Activated naive CD4-positive, alpha-beta T cell treated with anti-CD3 and anti-CD28 coated beads for 36 hours (primary cell): ENCODE results near the gene KIAA1217. TPM values are rescaled to one million over a fixed set of nuclear protein-coding genes. Genes with fewer than 3 reads are reported as not detected.

Source experiments
- CTCF ChIA-PET: fragments of 350-600 bp; sonication (Branson Sonifier 250); formaldehyde crosslinking; loops from one replicate; lab custom pipeline; 2021; ENCODE audit warnings: antibody characterized with exemption; lab: Charles Lee
- DNase-seq: peaks from one replicate; pipeline ENCODE4 v3.0.0-alpha.2; 2020
- H3K27ac Mint-ChIP-seq: one replicate; pipeline ENCODE4 v1.8.0; 2021; ENCODE audit warnings: mild to moderate bottlenecking, mixed read lengths
- H3K27me3 Mint-ChIP-seq: one replicate; pipeline ENCODE4 v1.8.0; 2021; ENCODE audit warnings: low read depth, mixed read lengths
- H3K36me3 Mint-ChIP-seq: one replicate; pipeline ENCODE4 v1.8.0; 2021; ENCODE audit warnings: low read depth, mixed read lengths
- H3K4me1 Mint-ChIP-seq: one replicate; pipeline ENCODE4 v1.8.0; 2021; ENCODE audit warnings: low read depth, mixed read lengths
- H3K4me3 Mint-ChIP-seq: one replicate; pipeline ENCODE4 v1.8.0; 2021; ENCODE audit warnings: mild to moderate bottlenecking, moderate library complexity, mixed read lengths
- H3K9me3 Mint-ChIP-seq: one replicate; pipeline ENCODE4 v1.8.0; 2021; ENCODE audit warnings: mixed read lengths
- intact Hi-C: fragments of 100-400 bp; cut with micrococcal nuclease; formaldehyde crosslinking; loops from one replicate; pipeline ENCODE4 v1.15.1; 2023
- total RNA-seq, 2 experiments: library from RNA; stranded (reverse); gene quantifications; one replicate each; pipeline ENCODE4 v1.2.3, GENCODE V29; 2021

KIAA1217 gene
- total RNA-seq, 2 experiments from 2014 or later, result 0.57 to 0.86 TPM

GRCh38 chr10:24254180-24254579 is 45.2 kb downstream of the KIAA1217 start:
- intact Hi-C loops, result no loop called here
- no peaks in the 10 kb centered on the region for H3K4me1 Mint-ChIP-seq
- H3K9me3 Mint-ChIP-seq, result no peaks in the 10 kb centered on the region
- CTCF ChIA-PET, result no interaction called here
- H3K27ac Mint-ChIP-seq, result no peak overlapping the region
- peaks cover 6% of the 10 kb centered on the region for H3K27me3 Mint-ChIP-seq
- no peak overlapping the region for H3K4me3 Mint-ChIP-seq
- no peak for DNase-seq
- no peaks in the 10 kb centered on the region for H3K36me3 Mint-ChIP-seq

GRCh38 chr10:24255115-24255880 is 46.4 kb downstream of the KIAA1217 start:
- H3K4me3 Mint-ChIP-seq, result no peak overlapping the region
- H3K27me3 Mint-ChIP-seq, result peaks cover 4% of the 10 kb centered on the region
- no peak overlapping the region for H3K27ac Mint-ChIP-seq
- no peak for DNase-seq
- CTCF ChIA-PET, result interaction anchor here (0.7 kb wide), 1 partner anchor 1451 kb away, joined by 3 read pairs; no protein-coding TSS in a partner anchor
- no peaks in the 10 kb centered on the region for H3K4me1 Mint-ChIP-seq
- no peaks in the 10 kb centered on the region for H3K9me3 Mint-ChIP-seq
- intact Hi-C loops, result no loop called here
- no peaks in the 10 kb centered on the region for H3K36me3 Mint-ChIP-seq

GRCh38 chr10:24255881-24256311 is 47.0 kb downstream of the KIAA1217 start:
- intact Hi-C loops, result no loop called here
- CTCF ChIA-PET, result no interaction called here
- H3K36me3 Mint-ChIP-seq, result no peaks in the 10 kb centered on the region

GRCh38 chr10:24256619-24257107 is 47.7 kb downstream of the KIAA1217 start:
- CTCF ChIA-PET, result no interaction called here
- Mint-ChIP-seq H3K4me3 (no peak overlapping the region), H3K4me1 (no peaks in the 10 kb centered on the region), H3K27ac (no peak overlapping the region), H3K9me3 (no peaks in the 10 kb centered on the region), H3K27me3 (peaks cover 6% of the 10 kb centered on the region), H3K36me3 (no peaks in the 10 kb centered on the region)
- intact Hi-C loops, result no loop called here
- DNase-seq, result no peak

More at GRCh38 chr10:24255881-24256311, 47.0 kb downstream of the KIAA1217 start:
- Mint-ChIP-seq H3K4me3 (no peak overlapping the region), H3K9me3 (no peaks in the 10 kb centered on the region), H3K27me3 (peaks cover 6% of the 10 kb centered on the region), H3K4me1 (no peaks in the 10 kb centered on the region), H3K27ac (no peak overlapping the region)
- DNase-seq, result no peak

GRCh38 chr10:24257588-24257987 is 48.6 kb downstream of the KIAA1217 start:
- CTCF ChIA-PET, result no interaction called here

GRCh38 chr10:24259365-24260130 is 50.6 kb downstream of the KIAA1217 start:
- no peaks in the 10 kb centered on the region for H3K36me3 Mint-ChIP-seq
- no peaks in the 10 kb centered on the region for H3K4me1 Mint-ChIP-seq
- no peaks in the 10 kb centered on the region for H3K9me3 Mint-ChIP-seq
- H3K27ac Mint-ChIP-seq, result no peak overlapping the region
- no peak for DNase-seq
- intact Hi-C loops, result no loop called here
- peaks cover 4% of the 10 kb centered on the region for H3K27me3 Mint-ChIP-seq
- no peak overlapping the region for H3K4me3 Mint-ChIP-seq
- CTCF ChIA-PET, result no interaction called here

More at GRCh38 chr10:24257588-24257987, 48.6 kb downstream of the KIAA1217 start:
- no peak overlapping the region for H3K4me3 Mint-ChIP-seq
- no peak for DNase-seq
- no peaks in the 10 kb centered on the region for H3K4me1 Mint-ChIP-seq
- intact Hi-C loops, result no loop called here
- no peaks in the 10 kb centered on the region for H3K36me3 Mint-ChIP-seq
- no peaks in the 10 kb centered on the region for H3K9me3 Mint-ChIP-seq
- no peak overlapping the region for H3K27ac Mint-ChIP-seq
- H3K27me3 Mint-ChIP-seq, result peaks cover 6% of the 10 kb centered on the region

- Mint-ChIP-seq H3K27me3 (peaks cover 2% of the 10 kb centered on the region), H3K27ac (no peak overlapping the region), H3K9me3 (no peaks in the 10 kb centered on the region), H3K4me3 (no peak overlapping the region), H3K36me3 (no peaks in the 10 kb centered on the region), H3K4me1 (no peaks in the 10 kb centered on the region)
- intact Hi-C loops, result no loop called here
- no peak for DNase-seq
- CTCF ChIA-PET, result no interaction called here
Observed at GRCh38 chr10:24261627-24262026, 52.7 kb downstream of the KIAA1217 start.

- Mint-ChIP-seq H3K4me3 (no peak overlapping the region), H3K36me3 (no peaks in the 10 kb centered on the region), H3K9me3 (no peaks in the 10 kb centered on the region), H3K4me1 (no peaks in the 10 kb centered on the region), H3K27me3 (peaks cover 2% of the 10 kb centered on the region), H3K27ac (no peak overlapping the region)
- intact Hi-C loops, result no loop called here
- no peak for DNase-seq
- CTCF ChIA-PET, result interaction anchor here (0.6 kb wide), 1 partner anchor 996 kb away, joined by 3 read pairs; no protein-coding TSS in a partner anchor
Observed at GRCh38 chr10:24262929-24263590, 54.1 kb downstream of the KIAA1217 start.

- Mint-ChIP-seq H3K4me1 (no peaks in the 10 kb centered on the region), H3K36me3 (no peaks in the 10 kb centered on the region), H3K4me3 (no peak overlapping the region), H3K27ac (no peak overlapping the region), H3K27me3 (no peaks in the 10 kb centered on the region), H3K9me3 (no peaks in the 10 kb centered on the region)
- intact Hi-C loops, result no loop called here
- CTCF ChIA-PET, result no interaction called here
- no peak for DNase-seq
Observed at GRCh38 chr10:24269476-24269875, 60.5 kb downstream of the KIAA1217 start.

GRCh38 chr10:24272374-24272773 is 63.4 kb downstream of the KIAA1217 start:
- Mint-ChIP-seq H3K27me3 (peaks cover 3% of the 10 kb centered on the region), H3K27ac (no peak overlapping the region), H3K4me3 (no peak overlapping the region), H3K36me3 (no peaks in the 10 kb centered on the region), H3K9me3 (no peaks in the 10 kb centered on the region), H3K4me1 (no peaks in the 10 kb centered on the region)
- CTCF ChIA-PET, result no interaction called here
- intact Hi-C loops, result no loop called here
- DNase-seq, result no peak

- H3K9me3 Mint-ChIP-seq, result peaks cover 5% of the 10 kb centered on the region
- CTCF ChIA-PET, result no interaction called here
- no peaks in the 10 kb centered on the region for H3K36me3 Mint-ChIP-seq
- intact Hi-C loops, result no loop called here
- H3K27me3 Mint-ChIP-seq, result peaks cover 3% of the 10 kb centered on the region
- no peak overlapping the region for H3K4me3 Mint-ChIP-seq
- no peak for DNase-seq
- H3K27ac Mint-ChIP-seq, result no peak overlapping the region
- no peaks in the 10 kb centered on the region for H3K4me1 Mint-ChIP-seq
Observed at GRCh38 chr10:24277277-24277676, 68.3 kb downstream of the KIAA1217 start.

- H3K4me1 Mint-ChIP-seq, result no peaks in the 10 kb centered on the region
- H3K36me3 Mint-ChIP-seq, result no peaks in the 10 kb centered on the region
- DNase-seq, result no peak
- no peak overlapping the region for H3K27ac Mint-ChIP-seq
- no peak overlapping the region for H3K4me3 Mint-ChIP-seq
- peaks cover 3% of the 10 kb centered on the region for H3K27me3 Mint-ChIP-seq
- peaks cover 8% of the 10 kb centered on the region for H3K9me3 Mint-ChIP-seq
- intact Hi-C loops, result no loop called here
- CTCF ChIA-PET, result no interaction called here
Observed at GRCh38 chr10:24277771-24278170, 68.8 kb downstream of the KIAA1217 start.
